ENCODE results near the gene CCDC192.
"Not testable (repeated sequence)": the region's sequence is repeated elsewhere in the genome, so short reads cannot be mapped to it uniquely, and the experiment has no call there.

CCDC192 gene
- 0 reads per million in 4 donors for total RNA-seq

- DNase-seq, result no peak
These were observed at the start of gene CCDC192 for GRCh38 chr5:127702926-127703561. TSS of gene CCDC192 (plus strand) at chr5:127703391. CDS start at chr5:127703446, 55 bp downstream.

GRCh38 chr5:127656825-127657224 is 46.4 kb upstream of the CCDC192 start:
- no peak for DNase-seq

- no peak for DNase-seq
These were observed 43.0 kb upstream of the CCDC192 start for GRCh38 chr5:127660047-127660733.

- no peak for DNase-seq
These were observed 39.1 kb upstream of the CCDC192 start for GRCh38 chr5:127664093-127664492.

GRCh38 chr5:127665641-127666040 is 37.5 kb upstream of the CCDC192 start:
- DNase-seq, result no peak

GRCh38 chr5:127666043-127666716 is 37.0 kb upstream of the CCDC192 start:
- DNase-seq, result no peak

GRCh38 chr5:127667926-127668325 is 35.3 kb upstream of the CCDC192 start:
- no peak for DNase-seq

- no peak for DNase-seq
These were observed 32.0 kb upstream of the CCDC192 start for GRCh38 chr5:127671218-127671617.

GRCh38 chr5:127673117-127673800 is 29.9 kb upstream of the CCDC192 start:
- DNase-seq, result no peak

- not testable (repeated sequence) for DNase-seq
These were observed 26.2 kb upstream of the CCDC192 start for GRCh38 chr5:127676951-127677350.

GRCh38 chr5:127679691-127680330 is 23.4 kb upstream of the CCDC192 start:
- not testable (repeated sequence) for DNase-seq

GRCh38 chr5:127680595-127680994 is 22.6 kb upstream of the CCDC192 start:
- no peak for DNase-seq

- DNase-seq, result no peak
These were observed 20.2 kb upstream of the CCDC192 start for GRCh38 chr5:127683008-127683407.

GRCh38 chr5:127684726-127685467 is 18.3 kb upstream of the CCDC192 start:
- no peak for DNase-seq

- DNase-seq, result no peak
These were observed 17.5 kb upstream of the CCDC192 start for GRCh38 chr5:127685662-127686061.

GRCh38 chr5:127686424-127686823 is 16.8 kb upstream of the CCDC192 start:
- DNase-seq, result no peak

- DNase-seq, result no peak
These were observed 8.5 kb upstream of the CCDC192 start for GRCh38 chr5:127694518-127695171.

GRCh38 chr5:127695346-127695745 is 7.8 kb upstream of the CCDC192 start:
- DNase-seq, result no peak

- DNase-seq, result no peak
These were observed 6.5 kb upstream of the CCDC192 start for GRCh38 chr5:127696683-127697082.

GRCh38 chr5:127697894-127698600 is 5.1 kb upstream of the CCDC192 start:
- DNase-seq, result no peak

- DNase-seq, result no peak
These were observed 3.8 kb upstream of the CCDC192 start for GRCh38 chr5:127699416-127699815.
